ENCODE results near the gene CERS6.

Gene CERS6

DNA sequence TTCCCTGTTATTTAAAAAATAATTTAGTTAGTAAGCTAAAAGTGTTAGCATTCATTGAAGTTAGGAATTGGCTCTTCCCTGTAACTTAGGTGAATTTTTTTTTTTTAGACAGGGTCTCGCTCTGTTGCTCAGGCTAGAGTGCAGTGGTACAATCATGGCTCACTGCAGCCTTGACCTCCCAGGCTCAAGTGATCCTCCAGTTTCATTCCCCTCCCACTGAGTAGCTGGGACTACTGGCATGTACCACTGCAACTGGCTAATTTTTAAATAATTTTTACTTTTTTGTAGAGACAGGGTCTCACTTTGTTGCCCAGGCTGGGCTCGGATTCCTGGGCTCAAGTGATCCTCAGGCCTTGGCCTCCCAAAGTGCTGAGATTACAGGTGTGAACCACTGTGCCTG, 66.4 kb downstream of the CERS6 start:
- H3K9me3 Mint-ChIP-seq = no peaks in the 10 kb centered on the region
- peaks cover 4% of the 10 kb centered on the region for H3K4me1 Mint-ChIP-seq
- no peaks in the 10 kb centered on the region for H3K36me3 Mint-ChIP-seq
- no peak for ATAC-seq
- no peak overlapping the region for H3K27ac Mint-ChIP-seq
- no peak for DNase-seq (ENCODE audit: low spot score in 2 of 2)
- no peak overlapping the region for H3K4me3 Mint-ChIP-seq

- H3K4me3 Mint-ChIP-seq = no peak overlapping the region
- no peak overlapping the region for H3K27ac Mint-ChIP-seq
- no peaks in the 10 kb centered on the region for H3K9me3 Mint-ChIP-seq
- peaks cover 8% of the 10 kb centered on the region for H3K4me1 Mint-ChIP-seq
- no peak for DNase-seq (ENCODE audit: low spot score in 2 of 2)
- ATAC-seq = no peak
- no peaks in the 10 kb centered on the region for H3K36me3 Mint-ChIP-seq
Measured at GRCh38 chr2:168524005-168524404, 67.9 kb downstream of the CERS6 start.

DNA sequence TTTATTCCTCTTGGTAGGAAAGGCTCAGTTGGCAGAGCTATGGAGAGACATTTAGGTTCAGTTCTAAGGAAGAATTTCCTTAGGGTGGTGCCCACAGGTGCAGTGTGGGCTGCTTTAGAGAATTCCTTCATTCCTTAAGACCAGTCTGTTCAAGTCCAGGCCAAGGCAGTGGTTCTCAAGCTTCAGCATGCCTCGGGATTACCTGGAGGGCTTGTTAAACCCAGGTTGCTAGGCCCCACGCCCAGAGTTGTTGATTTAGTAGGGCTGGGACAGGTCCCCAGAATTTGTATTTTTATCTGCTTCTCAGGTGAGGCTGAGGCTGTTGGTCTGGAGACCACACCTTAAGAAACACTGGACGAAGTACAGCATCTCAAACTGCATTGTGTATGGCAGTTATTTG, 68.9 kb downstream of the CERS6 start:
- no peak for ATAC-seq
- no peaks in the 10 kb centered on the region for H3K36me3 Mint-ChIP-seq
- no peak overlapping the region for H3K4me3 Mint-ChIP-seq
- DNase-seq (ENCODE audit: low spot score in 2 of 2) = no peak
- H3K27ac Mint-ChIP-seq = no peak overlapping the region
- peaks cover 11% of the 10 kb centered on the region for H3K4me1 Mint-ChIP-seq
- no peaks in the 10 kb centered on the region for H3K9me3 Mint-ChIP-seq

GRCh38 chr2:168525716-168526446, 69.8 kb downstream of the CERS6 start:
- Mint-ChIP-seq H3K27ac (no peak overlapping the region), H3K4me3 (no peak overlapping the region), H3K36me3 (no peaks in the 10 kb centered on the region), H3K4me1 (peaks cover 13% of the 10 kb centered on the region), H3K9me3 (no peaks in the 10 kb centered on the region)
- no peak for DNase-seq (ENCODE audit: low spot score in 2 of 2)
- no peak for ATAC-seq

GRCh38 chr2:168526641-168527040, 70.6 kb downstream of the CERS6 start:
- Mint-ChIP-seq H3K9me3 (no peaks in the 10 kb centered on the region), H3K4me3 (no peak overlapping the region), H3K4me1 (peaks cover 18% of the 10 kb centered on the region), H3K27ac (no peak overlapping the region), H3K36me3 (no peaks in the 10 kb centered on the region)
- DNase-seq (ENCODE audit: low spot score in 2 of 2) (no peak), ATAC-seq (no peak)

DNA sequence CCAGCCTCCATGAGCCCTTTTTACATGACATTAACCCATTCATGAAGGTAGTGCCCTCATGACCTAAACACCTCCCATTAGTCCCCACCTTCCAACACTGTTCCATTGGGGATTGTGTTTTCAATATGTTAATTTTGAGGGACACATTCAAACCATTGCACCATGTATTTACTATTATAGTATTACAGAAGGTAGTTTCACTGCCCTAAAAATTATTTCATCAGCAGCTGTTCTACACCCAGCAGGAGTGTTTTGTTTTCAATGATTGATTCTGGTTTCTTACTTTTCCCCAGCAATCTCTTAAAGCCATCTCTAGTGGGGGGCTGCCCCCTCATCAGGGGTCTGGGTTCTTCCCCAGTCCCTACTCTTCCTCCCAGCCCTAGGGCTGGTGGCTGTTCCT, 71.9 kb downstream of the CERS6 start:
- DNase-seq (ENCODE audit: low spot score in 2 of 2) = no peak
- H3K27ac Mint-ChIP-seq = no peak overlapping the region

GRCh38 chr2:168528469-168528868, 72.4 kb downstream of the CERS6 start:
- DNase-seq (ENCODE audit: low spot score in 2 of 2) (no peak), ATAC-seq (no peak)
- Mint-ChIP-seq H3K4me1 (peaks cover 15% of the 10 kb centered on the region), H3K27ac (no peak overlapping the region), H3K36me3 (no peaks in the 10 kb centered on the region), H3K4me3 (no peak overlapping the region), H3K9me3 (no peaks in the 10 kb centered on the region)

More for the DNA sequence above, 71.9 kb downstream of the CERS6 start:
- no peak for ATAC-seq
- no peaks in the 10 kb centered on the region for H3K36me3 Mint-ChIP-seq
- H3K4me1 Mint-ChIP-seq = peaks cover 18% of the 10 kb centered on the region
- H3K9me3 Mint-ChIP-seq = no peaks in the 10 kb centered on the region
- no peak overlapping the region for H3K4me3 Mint-ChIP-seq

DNA sequence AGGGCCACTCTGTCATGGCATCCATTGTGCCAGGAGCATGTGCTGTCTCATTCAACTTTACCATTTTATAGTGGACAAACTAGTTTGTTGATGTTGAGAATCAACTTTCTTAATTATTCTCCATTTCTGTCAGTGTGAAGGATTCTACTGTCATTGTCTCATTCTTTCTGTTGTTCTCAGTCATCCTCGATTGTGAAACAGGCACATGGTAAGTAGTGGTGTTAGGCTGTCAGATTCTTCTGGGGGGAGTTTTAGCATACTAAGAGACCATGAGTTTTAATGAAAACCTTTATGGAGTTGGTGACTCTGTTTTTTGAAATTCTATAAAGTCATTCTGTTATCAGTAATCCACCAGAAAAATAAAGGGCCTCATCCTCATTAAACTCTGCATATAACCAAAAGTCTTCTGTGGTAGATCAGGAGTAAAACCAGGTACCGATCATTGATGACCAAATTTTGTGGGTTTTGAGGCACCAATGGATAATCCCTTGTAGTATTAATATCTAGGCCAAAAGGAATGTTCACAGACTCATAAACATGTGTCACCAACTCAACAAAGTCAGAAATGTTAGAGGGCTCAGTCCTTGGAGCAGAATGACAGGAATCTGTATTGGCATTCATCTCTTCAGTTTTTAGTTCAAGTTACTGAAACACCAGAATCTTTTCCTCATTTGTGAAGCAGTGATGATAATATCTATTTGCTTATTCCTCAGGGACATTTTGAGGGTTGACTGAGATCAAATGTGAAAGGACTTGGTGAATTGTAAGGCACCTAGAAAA, 73.2 kb downstream of the CERS6 start:
- no peaks in the 10 kb centered on the region for H3K36me3 Mint-ChIP-seq
- H3K9me3 Mint-ChIP-seq = no peaks in the 10 kb centered on the region
- ATAC-seq (peak; percentile 34), DNase-seq (ENCODE audit: low spot score in 2 of 2) (no peak)
- no peak overlapping the region for H3K4me3 Mint-ChIP-seq
- peaks cover 22% of the 10 kb centered on the region for H3K4me1 Mint-ChIP-seq
- H3K27ac Mint-ChIP-seq = no peak overlapping the region

GRCh38 chr2:168529900-168530561, 74.0 kb downstream of the CERS6 start:
- no peaks in the 10 kb centered on the region for H3K9me3 Mint-ChIP-seq
- no peak for ATAC-seq
- peaks cover 27% of the 10 kb centered on the region for H3K4me1 Mint-ChIP-seq
- no peak overlapping the region for H3K4me3 Mint-ChIP-seq
- no peaks in the 10 kb centered on the region for H3K36me3 Mint-ChIP-seq
- H3K27ac Mint-ChIP-seq = no peak overlapping the region
- DNase-seq (ENCODE audit: low spot score in 2 of 2) = no peak

- no peaks in the 10 kb centered on the region for H3K36me3 Mint-ChIP-seq
- ATAC-seq (no peak), DNase-seq (ENCODE audit: low spot score in 2 of 2) (no peak)
- H3K4me3 Mint-ChIP-seq = no peak overlapping the region
- no peaks in the 10 kb centered on the region for H3K9me3 Mint-ChIP-seq
- H3K27ac Mint-ChIP-seq = no peak overlapping the region
- H3K4me1 Mint-ChIP-seq = peaks cover 27% of the 10 kb centered on the region
Measured at GRCh38 chr2:168530982-168531622, 75.0 kb downstream of the CERS6 start.

DNA sequence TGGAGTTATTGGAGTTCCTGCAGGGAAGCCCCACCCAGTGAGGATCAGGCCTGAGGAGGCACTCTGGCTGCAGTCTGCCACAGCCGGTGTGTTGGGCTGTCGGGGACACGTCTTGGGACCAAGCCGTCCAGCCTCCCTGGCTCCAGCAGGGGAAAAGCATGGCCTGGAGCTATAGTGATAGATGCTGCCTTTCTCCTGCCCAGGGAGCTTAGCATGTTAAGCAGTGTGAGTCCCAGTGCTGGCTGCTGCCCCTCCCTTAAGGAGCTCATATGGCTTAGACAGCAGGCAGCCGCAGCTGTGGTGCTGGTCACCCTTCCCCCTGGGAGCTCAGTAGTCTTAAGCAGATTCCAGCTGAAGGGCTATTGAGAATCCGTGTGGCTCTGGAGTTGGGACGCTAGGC, 78.9 kb downstream of the CERS6 start:
- no peaks in the 10 kb centered on the region for H3K36me3 Mint-ChIP-seq
- ATAC-seq (no peak), DNase-seq (ENCODE audit: low spot score in 2 of 2) (no peak)
- H3K27ac Mint-ChIP-seq = no peak overlapping the region
- no peak overlapping the region for H3K4me3 Mint-ChIP-seq
- peaks cover 34% of the 10 kb centered on the region for H3K4me1 Mint-ChIP-seq
- peaks cover 3% of the 10 kb centered on the region for H3K9me3 Mint-ChIP-seq

- H3K4me3 Mint-ChIP-seq = no peak overlapping the region
- no peak overlapping the region for H3K27ac Mint-ChIP-seq
- ATAC-seq (peak; percentile 89), DNase-seq (ENCODE audit: low spot score in 2 of 2) (no peak)
- peaks cover 28% of the 10 kb centered on the region for H3K4me1 Mint-ChIP-seq
- no peaks in the 10 kb centered on the region for H3K36me3 Mint-ChIP-seq
- H3K9me3 Mint-ChIP-seq = peaks cover 12% of the 10 kb centered on the region
Measured at GRCh38 chr2:168536925-168537466, 80.9 kb downstream of the CERS6 start.

DNA sequence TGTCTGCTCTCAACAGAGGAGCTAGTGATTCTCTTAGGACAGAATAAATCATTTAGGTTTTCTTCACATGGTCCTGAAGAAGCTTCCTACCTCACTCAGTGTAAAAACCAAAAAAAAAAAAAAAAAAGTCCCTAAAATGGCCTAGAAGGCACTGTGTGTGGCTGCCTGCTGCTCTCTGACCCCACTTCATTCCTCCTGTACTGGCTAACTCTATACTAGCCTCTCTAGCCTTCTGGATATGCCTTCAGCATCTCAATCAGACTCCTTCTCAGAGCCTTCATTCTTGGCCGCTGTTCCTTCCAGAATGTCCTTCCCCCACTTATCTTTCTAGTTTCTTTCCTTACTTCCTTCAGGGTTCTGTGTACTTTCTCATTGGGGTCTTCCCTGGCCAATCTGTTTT, 82.1 kb downstream of the CERS6 start:
- Mint-ChIP-seq H3K27ac (no peak overlapping the region), H3K9me3 (peaks cover 12% of the 10 kb centered on the region), H3K4me3 (no peak overlapping the region), H3K36me3 (no peaks in the 10 kb centered on the region), H3K4me1 (peaks cover 28% of the 10 kb centered on the region)
- no peak for ATAC-seq
- DNase-seq (ENCODE audit: low spot score in 2 of 2) = no peak

- H3K36me3 Mint-ChIP-seq = no peaks in the 10 kb centered on the region
- ATAC-seq (no peak), DNase-seq (ENCODE audit: low spot score in 2 of 2) (no peak)
- H3K4me3 Mint-ChIP-seq = no peak overlapping the region
- peaks cover 27% of the 10 kb centered on the region for H3K4me1 Mint-ChIP-seq
- no peak overlapping the region for H3K27ac Mint-ChIP-seq
- peaks cover 12% of the 10 kb centered on the region for H3K9me3 Mint-ChIP-seq
Measured at GRCh38 chr2:168538534-168538933, 82.5 kb downstream of the CERS6 start.

DNA sequence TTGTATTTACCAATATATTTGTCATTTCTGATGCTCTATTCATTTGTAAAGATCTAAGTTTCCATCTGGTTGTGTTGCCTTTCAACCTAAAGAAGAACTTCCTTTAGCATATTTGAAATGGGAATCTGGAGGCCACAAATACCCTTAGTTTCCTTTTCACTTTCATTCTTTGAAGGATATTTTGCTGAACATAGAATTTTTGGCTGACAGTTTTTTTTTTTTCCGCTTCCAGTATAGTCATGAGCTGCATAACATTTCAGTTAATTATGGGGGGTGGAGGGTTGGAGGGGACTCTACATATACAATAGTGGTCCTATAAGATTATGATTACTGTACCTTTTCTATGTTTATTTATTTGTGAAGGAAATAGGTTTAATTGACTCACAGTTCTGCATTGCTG, 83.9 kb downstream of the CERS6 start:
- H3K4me1 Mint-ChIP-seq = peaks cover 15% of the 10 kb centered on the region

More for the DNA sequence above, 83.9 kb downstream of the CERS6 start:
- Mint-ChIP-seq H3K36me3 (no peaks in the 10 kb centered on the region), H3K9me3 (peaks cover 12% of the 10 kb centered on the region), H3K4me3 (no peak overlapping the region), H3K27ac (no peak overlapping the region)
- ATAC-seq (no peak), DNase-seq (ENCODE audit: low spot score in 2 of 2) (no peak)

All from stimulated activated effector memory CD8-positive, alpha-beta T cell treated with anti-CD3 and anti-CD28 coated beads, Interleukin-12 subunit alpha, Interleukin-12 subunit beta, amount 100 ng/mL, for 72 hours (primary cell).